HepG2 (cell line): ENCODE measurements around the gene TMIGD3. TPM values are rescaled to one million over a fixed set of nuclear protein-coding genes. Genes with fewer than 3 reads are reported as not detected.

Source experiments
- ATF2 ChIP-seq: sonication (generic); formaldehyde crosslinking; IDR thresholded peaks from 2 replicates; pipeline ENCODE4 v1.4.0; 2020; ENCODE audit warnings: missing genetic modification reagents
- DNMT1 ChIP-seq: sonication (generic); formaldehyde crosslinking; IDR thresholded peaks from 2 replicates; pipeline ENCODE4 v1.5.1; 2020; ENCODE audit warnings: mild to moderate bottlenecking, missing genetic modification reagents
- MATR3 ChIP-seq: sonication (generic); formaldehyde crosslinking; IDR thresholded peaks from 2 replicates; pipeline ENCODE4 v1.4.0; 2020; ENCODE audit warnings: missing genetic modification reagents
- MLLT10 ChIP-seq: sonication (generic); formaldehyde crosslinking; IDR thresholded peaks from 2 replicates; pipeline ENCODE4 v1.4.0; 2020; ENCODE audit warnings: missing genetic modification reagents
- REXO4 ChIP-seq: sonication (generic); formaldehyde crosslinking; IDR thresholded peaks from 2 replicates; pipeline ENCODE4 v1.8.0; 2022; ENCODE audit warnings: missing genetic modification reagents, mild to moderate bottlenecking, borderline replicate concordance
- SNAPC4 ChIP-seq: sonication (generic); formaldehyde crosslinking; IDR thresholded peaks from 2 replicates; pipeline ENCODE4 v1.4.0; 2020; ENCODE audit warnings: mild to moderate bottlenecking, missing genetic modification reagents
- SRF ChIP-seq: IDR thresholded peaks from 2 replicates; pipeline ENCODE4 v1.6.1; 2011; ENCODE audit warnings: mild to moderate bottlenecking, low read depth, low read length, moderate library complexity
- ZNF775 ChIP-seq: sonication (generic); formaldehyde crosslinking; IDR thresholded peaks from 2 replicates; pipeline ENCODE4 v1.4.0; 2020; ENCODE audit warnings: missing genetic modification reagents, mild to moderate bottlenecking, moderate library complexity, borderline replicate concordance
- ZNF780A ChIP-seq: sonication (generic); formaldehyde crosslinking; IDR thresholded peaks from 2 replicates; pipeline ENCODE4 v1.8.0; 2022; ENCODE audit warnings: mild to moderate bottlenecking, missing genetic modification reagents, moderate library complexity
- ZNF792 ChIP-seq: IDR thresholded peaks from 2 replicates; pipeline ENCODE4 v1.6.1; 2016
- polyA plus RNA-seq, 8 experiments: library from polyadenylated mRNA; depleted of rRNA in 3 of 8; stranded (reverse) in 7 of 8; unstranded in 1 of 8; fragments of >200 nt; fragmentation: Illumina TruSeq in 4 of 8; extraction: Trizol in 4 of 8; gene quantifications; 2 replicates each; pipeline versions ENCODE4 v1.2.1 to v1.2.3, GENCODE V29; 2011 to 2016; ENCODE audit warnings: low read depth in 4 of 8, missing spikeins in 1 of 8, mixed read lengths in 1 of 8; ENCODE audit not compliant: insufficient read depth in 1 of 8
- total RNA-seq, 5 experiments: library from RNA; depleted of rRNA; stranded (reverse); fragments of >200 nt; fragmentation: Illumina TruSeq; extraction: Trizol; gene quantifications; 2 replicates each; pipeline ENCODE4 v1.2.3, GENCODE V29; 2016; ENCODE audit warnings: low read depth in 1 of 5
- TF ChIP-seq, protein P1 (sequence below): sonication (generic); formaldehyde crosslinking; IDR thresholded peaks from 2 replicates; pipeline ENCODE4 v1.4.0; 2020; ENCODE audit warnings: missing genetic modification reagents
- TF ChIP-seq, protein P2 (sequence below): sonication (generic); formaldehyde crosslinking; IDR thresholded peaks from 2 replicates; pipeline ENCODE4 v1.4.0; 2020; ENCODE audit warnings: missing genetic modification reagents
- TF ChIP-seq, protein P3 (sequence below): sonication (generic); formaldehyde crosslinking; IDR thresholded peaks from 2 replicates; pipeline ENCODE4 v1.8.0; 2022; ENCODE audit warnings: mild to moderate bottlenecking, missing genetic modification reagents; ENCODE audit not compliant: insufficient replicate concordance

Gene TMIGD3
- total and polyA plus RNA-seq, 2 of the 13 experiments (the other 11 are each of a cell fraction or from before 2014, with no cell fraction given), result not detected

- no peak for TF ChIP-seq DNMT1 (CRISPR knock-in tag)
- TF ChIP-seq, protein P1, sequence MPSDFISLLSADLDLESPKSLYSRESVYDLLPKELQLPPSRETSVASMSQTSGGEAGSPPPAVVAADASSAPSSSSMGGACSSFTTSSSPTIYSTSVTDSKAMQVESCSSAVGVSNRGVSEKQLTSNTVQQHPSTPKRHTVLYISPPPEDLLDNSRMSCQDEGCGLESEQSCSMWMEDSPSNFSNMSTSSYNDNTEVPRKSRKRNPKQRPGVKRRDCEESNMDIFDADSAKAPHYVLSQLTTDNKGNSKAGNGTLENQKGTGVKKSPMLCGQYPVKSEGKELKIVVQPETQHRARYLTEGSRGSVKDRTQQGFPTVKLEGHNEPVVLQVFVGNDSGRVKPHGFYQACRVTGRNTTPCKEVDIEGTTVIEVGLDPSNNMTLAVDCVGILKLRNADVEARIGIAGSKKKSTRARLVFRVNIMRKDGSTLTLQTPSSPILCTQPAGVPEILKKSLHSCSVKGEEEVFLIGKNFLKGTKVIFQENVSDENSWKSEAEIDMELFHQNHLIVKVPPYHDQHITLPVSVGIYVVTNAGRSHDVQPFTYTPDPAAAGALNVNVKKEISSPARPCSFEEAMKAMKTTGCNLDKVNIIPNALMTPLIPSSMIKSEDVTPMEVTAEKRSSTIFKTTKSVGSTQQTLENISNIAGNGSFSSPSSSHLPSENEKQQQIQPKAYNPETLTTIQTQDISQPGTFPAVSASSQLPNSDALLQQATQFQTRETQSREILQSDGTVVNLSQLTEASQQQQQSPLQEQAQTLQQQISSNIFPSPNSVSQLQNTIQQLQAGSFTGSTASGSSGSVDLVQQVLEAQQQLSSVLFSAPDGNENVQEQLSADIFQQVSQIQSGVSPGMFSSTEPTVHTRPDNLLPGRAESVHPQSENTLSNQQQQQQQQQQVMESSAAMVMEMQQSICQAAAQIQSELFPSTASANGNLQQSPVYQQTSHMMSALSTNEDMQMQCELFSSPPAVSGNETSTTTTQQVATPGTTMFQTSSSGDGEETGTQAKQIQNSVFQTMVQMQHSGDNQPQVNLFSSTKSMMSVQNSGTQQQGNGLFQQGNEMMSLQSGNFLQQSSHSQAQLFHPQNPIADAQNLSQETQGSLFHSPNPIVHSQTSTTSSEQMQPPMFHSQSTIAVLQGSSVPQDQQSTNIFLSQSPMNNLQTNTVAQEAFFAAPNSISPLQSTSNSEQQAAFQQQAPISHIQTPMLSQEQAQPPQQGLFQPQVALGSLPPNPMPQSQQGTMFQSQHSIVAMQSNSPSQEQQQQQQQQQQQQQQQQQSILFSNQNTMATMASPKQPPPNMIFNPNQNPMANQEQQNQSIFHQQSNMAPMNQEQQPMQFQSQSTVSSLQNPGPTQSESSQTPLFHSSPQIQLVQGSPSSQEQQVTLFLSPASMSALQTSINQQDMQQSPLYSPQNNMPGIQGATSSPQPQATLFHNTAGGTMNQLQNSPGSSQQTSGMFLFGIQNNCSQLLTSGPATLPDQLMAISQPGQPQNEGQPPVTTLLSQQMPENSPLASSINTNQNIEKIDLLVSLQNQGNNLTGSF (CRISPR knock-in tag), result no peak
- TF ChIP-seq MLLT10 (CRISPR knock-in tag), result no peak
- TF ChIP-seq REXO4 (CRISPR knock-in tag), result 0 out of 2 replicates have a peak, but pooled peaks have one; percentile 41
- no peak for TF ChIP-seq ZNF775
- no peak for TF ChIP-seq SNAPC4
- TF ChIP-seq, protein P2, sequence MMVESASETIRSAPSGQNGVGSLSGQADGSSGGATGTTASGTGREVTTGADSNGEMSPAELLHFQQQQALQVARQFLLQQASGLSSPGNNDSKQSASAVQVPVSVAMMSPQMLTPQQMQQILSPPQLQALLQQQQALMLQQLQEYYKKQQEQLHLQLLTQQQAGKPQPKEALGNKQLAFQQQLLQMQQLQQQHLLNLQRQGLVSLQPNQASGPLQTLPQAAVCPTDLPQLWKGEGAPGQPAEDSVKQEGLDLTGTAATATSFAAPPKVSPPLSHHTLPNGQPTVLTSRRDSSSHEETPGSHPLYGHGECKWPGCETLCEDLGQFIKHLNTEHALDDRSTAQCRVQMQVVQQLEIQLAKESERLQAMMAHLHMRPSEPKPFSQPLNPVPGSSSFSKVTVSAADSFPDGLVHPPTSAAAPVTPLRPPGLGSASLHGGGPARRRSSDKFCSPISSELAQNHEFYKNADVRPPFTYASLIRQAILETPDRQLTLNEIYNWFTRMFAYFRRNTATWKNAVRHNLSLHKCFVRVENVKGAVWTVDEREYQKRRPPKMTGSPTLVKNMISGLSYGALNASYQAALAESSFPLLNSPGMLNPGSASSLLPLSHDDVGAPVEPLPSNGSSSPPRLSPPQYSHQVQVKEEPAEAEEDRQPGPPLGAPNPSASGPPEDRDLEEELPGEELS (CRISPR knock-in tag), result no peak; the same call in 1 of the 2 replicates
- no peak for TF ChIP-seq ATF2
- TF ChIP-seq, protein P3, sequence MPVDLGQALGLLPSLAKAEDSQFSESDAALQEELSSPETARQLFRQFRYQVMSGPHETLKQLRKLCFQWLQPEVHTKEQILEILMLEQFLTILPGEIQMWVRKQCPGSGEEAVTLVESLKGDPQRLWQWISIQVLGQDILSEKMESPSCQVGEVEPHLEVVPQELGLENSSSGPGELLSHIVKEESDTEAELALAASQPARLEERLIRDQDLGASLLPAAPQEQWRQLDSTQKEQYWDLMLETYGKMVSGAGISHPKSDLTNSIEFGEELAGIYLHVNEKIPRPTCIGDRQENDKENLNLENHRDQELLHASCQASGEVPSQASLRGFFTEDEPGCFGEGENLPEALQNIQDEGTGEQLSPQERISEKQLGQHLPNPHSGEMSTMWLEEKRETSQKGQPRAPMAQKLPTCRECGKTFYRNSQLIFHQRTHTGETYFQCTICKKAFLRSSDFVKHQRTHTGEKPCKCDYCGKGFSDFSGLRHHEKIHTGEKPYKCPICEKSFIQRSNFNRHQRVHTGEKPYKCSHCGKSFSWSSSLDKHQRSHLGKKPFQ (CRISPR knock-in tag), result no peak
- no peak for TF ChIP-seq MATR3 (CRISPR knock-in tag)
- TF ChIP-seq ZNF792 (CRISPR knock-in tag), result no peak
- TF ChIP-seq ZNF780A (CRISPR knock-in tag), result no peak
- TF ChIP-seq SRF, result no peak
Measured at GRCh38 chr1:111448918-111449702, 54.3 kb downstream of the TMIGD3 start, which contains the start of the genes ATP5PB and WDR77 (continued).
